OCI-LY7 (cell line): ENCODE data around the gene AUTS2. TPM values are rescaled to one million over a fixed set of nuclear protein-coding genes. Genes with fewer than 3 reads are reported as not detected.

ENCODE experiments used
- BruUV-seq: library from RNA; stranded (reverse); fragments of 400-500 nt; replicated peaks from 2 replicates; lab custom pipeline; 2021; lab: Mats Ljungman, UMichigan
- CTCF ChIA-PET: fragments of 300-600 bp; sonication (Branson Sonifier 250); formaldehyde crosslinking; loops from one replicate; lab custom pipeline; 2022; ENCODE audit warnings: antibody characterized with exemption; ENCODE audit not compliant: unreplicated experiment; lab: Charles Lee
- POLR2A ChIA-PET: fragments of 300-600 bp; sonication (Branson Sonifier 250); formaldehyde crosslinking; loops from one replicate; lab custom pipeline; 2022; ENCODE audit warnings: antibody characterized with exemption; lab: Charles Lee
- DNase-seq: peaks from one replicate; pipeline ENCODE4 v3.0.0-alpha.2; 2015; ENCODE audit warnings: low spot score
- H2AFZ ChIP-seq: fragments of 200-600 bp; sonication (generic), shearing (Covaris generic); 2 replicates; pipeline ENCODE4 v1.6.1; 2014; ENCODE audit warnings: mild to moderate bottlenecking, antibody characterized with exemption, low read length, moderate library complexity
- H3K27ac ChIP-seq: fragments of 200-600 bp; sonication (generic); 2 replicates; pipeline ENCODE4 v1.5.1; 2014; ENCODE audit warnings: mixed run types, low read depth, mild to moderate bottlenecking, moderate library complexity, low read length, inconsistent platforms; ENCODE audit not compliant: poor library complexity, severe bottlenecking
- H3K36me3 ChIP-seq: fragments of 200-600 bp; sonication (generic); 2 replicates; pipeline ENCODE4 v1.6.1; 2014; ENCODE audit warnings: mild to moderate bottlenecking, antibody characterized with exemption, low read length, moderate library complexity, mixed read lengths; ENCODE audit not compliant: insufficient read depth
- H3K4me1 ChIP-seq: fragments of 200-600 bp; sonication (generic); 2 replicates; pipeline ENCODE4 v1.5.1; 2014; ENCODE audit warnings: mild to moderate bottlenecking, low read length; ENCODE audit not compliant: insufficient read depth, poor library complexity, severe bottlenecking
- H3K4me2 ChIP-seq: fragments of 200-600 bp; sonication (generic); 2 replicates; pipeline ENCODE4 v1.6.1; 2014; ENCODE audit warnings: mild to moderate bottlenecking, low read length
- H3K4me3 ChIP-seq: fragments of 200-600 bp; sonication (generic); 2 replicates; pipeline ENCODE4 v1.5.1; 2014; ENCODE audit warnings: mild to moderate bottlenecking, low read depth, low read length; ENCODE audit not compliant: poor library complexity, severe bottlenecking
- H3K79me2 ChIP-seq: fragments of 200-600 bp; sonication (generic); 2 replicates; pipeline ENCODE4 v1.6.1; 2016; ENCODE audit warnings: low read depth, mild to moderate bottlenecking, low read length, moderate library complexity, mixed read lengths; ENCODE audit not compliant: insufficient read depth
- H3K9me2 ChIP-seq: fragments of 200-600 bp; sonication (generic); 2 replicates; pipeline ENCODE4 v1.6.1; 2016; ENCODE audit warnings: mild to moderate bottlenecking, low read length, mixed read lengths; ENCODE audit not compliant: insufficient read depth
- H3K9me3 ChIP-seq: fragments of 200-600 bp; sonication (generic); 2 replicates; pipeline ENCODE4 v1.6.1; 2014; ENCODE audit warnings: mild to moderate bottlenecking, mixed run types, low read length, mixed read lengths
- H4K20me1 ChIP-seq: fragments of 200-600 bp; sonication (generic); 2 replicates; pipeline ENCODE4 v1.6.1; 2014; ENCODE audit warnings: mild to moderate bottlenecking, antibody characterized with exemption, low read length, moderate library complexity, mixed read lengths; ENCODE audit not compliant: insufficient read depth
- EZH2phosphoT487 ChIP-seq: fragments of 200-600 bp; sonication (generic); IDR thresholded peaks from 2 replicates; pipeline ENCODE4 v1.6.1; 2018; ENCODE audit warnings: low read depth, borderline replicate concordance, mild to moderate bottlenecking, mixed run types, antibody characterized with exemption, low read length, moderate library complexity, mixed read lengths
- intact Hi-C: fragments of 100-400 bp; cut with micrococcal nuclease; formaldehyde crosslinking; loops from one replicate; pipeline ENCODE4 v1.10.0; 2022; ENCODE audit not compliant: unreplicated experiment
- total RNA-seq, 2 experiments: library from RNA; depleted of rRNA in 1 of 2; stranded (reverse); fragments of >200 nt in 1 of 2; shearing (Covaris generic) in 1 of 2; gene quantifications; 2 replicates each; pipeline ENCODE4 v1.2.3, GENCODE V29; 2014 to 2022
- TF ChIP-seq, protein P1 (sequence below): fragments of 200-600 bp; sonication (generic); conservative IDR thresholded peaks from 2 replicates; pipeline ENCODE4 v1.5.1; 2014; ENCODE audit warnings: mild to moderate bottlenecking, antibody characterized with exemption, low read length, moderate library complexity, mixed read lengths

The AUTS2 gene
- total RNA-seq, 2 experiments from 2014 or later = 37.9 to 78.5 TPM

DNA sequence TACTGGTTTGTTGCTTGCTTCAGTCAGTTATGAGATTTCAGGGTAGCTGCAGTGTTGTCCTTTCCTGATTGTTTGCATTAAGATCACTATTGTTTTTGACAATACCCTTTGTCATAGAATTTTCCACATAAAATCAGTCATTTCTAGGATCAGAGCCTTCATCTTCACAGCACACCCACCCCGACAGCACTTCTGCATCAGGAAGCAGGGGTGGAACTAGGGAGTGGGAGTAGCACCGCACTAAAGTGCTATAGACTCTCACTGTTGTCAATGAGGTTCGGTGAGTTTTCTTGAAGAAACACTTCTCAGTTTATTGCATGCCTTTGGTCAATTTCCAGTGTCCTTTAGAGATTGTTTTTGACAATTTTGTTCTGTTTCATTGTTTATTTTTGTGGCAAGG, 632.5 kb downstream of the AUTS2 start:
- Histone ChIP-seq H3K4me3 (no peak overlapping the region), H2AFZ (no peak overlapping the region), H3K27ac (no peak overlapping the region), H3K4me1 (no peaks in the 10 kb centered on the region), H3K9me3 (peaks cover 21% of the 10 kb centered on the region), H3K4me2 (no peak overlapping the region), H4K20me1 (no peaks in the 10 kb centered on the region), H3K79me2 (no peaks in the 10 kb centered on the region), H3K9me2 (no peaks in the 10 kb centered on the region), H3K36me3 (no peaks in the 10 kb centered on the region; the same call in 1 of the 2 replicates)
- ChIA-PET CTCF (no interaction called here), POLR2A (no interaction called here)
- BruUV-seq = no TSS peak
- intact Hi-C loops = loop anchor here (5.0 kb wide), 1 partner anchor 337 kb away; no protein-coding TSS in a partner anchor
- no peak for DNase-seq
- no peak for TF ChIP-seq EZH2phosphoT487
- TF ChIP-seq, protein P1, sequence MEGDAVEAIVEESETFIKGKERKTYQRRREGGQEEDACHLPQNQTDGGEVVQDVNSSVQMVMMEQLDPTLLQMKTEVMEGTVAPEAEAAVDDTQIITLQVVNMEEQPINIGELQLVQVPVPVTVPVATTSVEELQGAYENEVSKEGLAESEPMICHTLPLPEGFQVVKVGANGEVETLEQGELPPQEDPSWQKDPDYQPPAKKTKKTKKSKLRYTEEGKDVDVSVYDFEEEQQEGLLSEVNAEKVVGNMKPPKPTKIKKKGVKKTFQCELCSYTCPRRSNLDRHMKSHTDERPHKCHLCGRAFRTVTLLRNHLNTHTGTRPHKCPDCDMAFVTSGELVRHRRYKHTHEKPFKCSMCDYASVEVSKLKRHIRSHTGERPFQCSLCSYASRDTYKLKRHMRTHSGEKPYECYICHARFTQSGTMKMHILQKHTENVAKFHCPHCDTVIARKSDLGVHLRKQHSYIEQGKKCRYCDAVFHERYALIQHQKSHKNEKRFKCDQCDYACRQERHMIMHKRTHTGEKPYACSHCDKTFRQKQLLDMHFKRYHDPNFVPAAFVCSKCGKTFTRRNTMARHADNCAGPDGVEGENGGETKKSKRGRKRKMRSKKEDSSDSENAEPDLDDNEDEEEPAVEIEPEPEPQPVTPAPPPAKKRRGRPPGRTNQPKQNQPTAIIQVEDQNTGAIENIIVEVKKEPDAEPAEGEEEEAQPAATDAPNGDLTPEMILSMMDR = no peak

- Histone ChIP-seq H3K9me2 (no peaks in the 10 kb centered on the region), H3K4me1 (peaks cover 17% of the 10 kb centered on the region), H3K79me2 (no peaks in the 10 kb centered on the region), H3K27ac (no peak overlapping the region), H2AFZ (no peak overlapping the region), H3K4me3 (no peak overlapping the region), H3K9me3 (peaks cover 17% of the 10 kb centered on the region), H4K20me1 (no peaks in the 10 kb centered on the region), H3K4me2 (no peak overlapping the region), H3K36me3 (no peaks in the 10 kb centered on the region; the same call in 1 of the 2 replicates)
- no peak for DNase-seq
- intact Hi-C loops = loop anchor here (5.0 kb wide), 1 partner anchor 334 kb away; no protein-coding TSS in a partner anchor
- TF ChIP-seq, protein P1 = no peak
- no peak for TF ChIP-seq EZH2phosphoT487
- no TSS peak for BruUV-seq
- ChIA-PET CTCF (no interaction called here), POLR2A (interaction anchor here (0.6 to 1.2 kb wide), 3 partner anchors 14 to 27 kb away, joined by 3 read pairs; no protein-coding TSS in a partner anchor)
These were observed 635.5 kb downstream of the AUTS2 start for GRCh38 chr7:70233776-70234175.

DNA sequence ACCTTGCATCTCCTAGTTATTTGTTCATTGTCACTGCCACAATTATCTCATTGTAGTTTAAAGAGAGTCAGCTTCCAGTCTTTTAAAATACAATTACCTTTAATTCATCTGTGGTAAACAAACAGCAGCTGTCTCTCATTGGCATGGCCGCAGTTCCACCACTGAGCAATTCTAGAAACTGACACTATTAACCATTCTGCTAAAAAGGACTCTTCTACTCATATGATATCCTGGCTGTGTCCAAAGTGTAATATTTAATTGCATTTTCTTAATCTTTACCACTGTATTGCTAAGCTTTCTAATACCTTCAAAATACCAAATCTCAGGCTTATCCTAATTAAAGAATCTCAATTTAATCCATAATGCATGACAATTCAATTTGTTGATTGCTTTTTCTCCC, 639.0 kb downstream of the AUTS2 start:
- Histone ChIP-seq H3K4me1 (peaks cover 22% of the 10 kb centered on the region), H4K20me1 (no peaks in the 10 kb centered on the region), H3K9me2 (no peaks in the 10 kb centered on the region), H3K9me3 (no peaks in the 10 kb centered on the region), H3K27ac (peak overlapping the region; percentile 72), H3K4me2 (peak overlapping the region; percentile 59), H2AFZ (no peak overlapping the region), H3K4me3 (no peak overlapping the region), H3K36me3 (no peaks in the 10 kb centered on the region), H3K79me2 (no peaks in the 10 kb centered on the region)
- intact Hi-C loops = loop anchor here (5.0 kb wide), 1 partner anchor 220 kb away; no protein-coding TSS in a partner anchor
- ChIA-PET POLR2A (interaction anchor here (0.5 to 3.1 kb wide), 7 partner anchors 12 to 950 kb away, joined by 3 to 14 read pairs (median 4); no protein-coding TSS in a partner anchor), CTCF (no interaction called here)
- BruUV-seq = no TSS peak
- TF ChIP-seq EZH2phosphoT487 = no peak
- TF ChIP-seq, protein P1 = no peak
- no peak for DNase-seq
